Measurements from ENCODE around the gene A2M. TPM values are rescaled to one million over a fixed set of nuclear protein-coding genes. Genes with fewer than 3 reads are reported as not detected.

Gene A2M
- total RNA-seq, 4 donors from 2014 or later: 316 to 600 (median 331) TPM

- TF ChIP-seq CTCF (IDR thresholded peaks at IDR 0.05; ENCODE audit: low read depth): no peak
Observed at GRCh38 chr12:9075138-9075535, 40.6 kb downstream of the A2M start.

GRCh38 chr12:9074484-9075137 is 41.1 kb downstream of the A2M start:
- TF ChIP-seq CTCF (IDR thresholded peaks at IDR 0.05; ENCODE audit: low read depth): no peak

- no peak for TF ChIP-seq CTCF (IDR thresholded peaks at IDR 0.05; ENCODE audit: low read depth)
Observed at GRCh38 chr12:9073076-9073475, 42.6 kb downstream of the A2M start.

- TF ChIP-seq CTCF (IDR thresholded peaks at IDR 0.05; ENCODE audit: low read depth): no peak
Observed at GRCh38 chr12:9072481-9073038, 43.2 kb downstream of the A2M start.

- TF ChIP-seq CTCF (IDR thresholded peaks at IDR 0.05; ENCODE audit: low read depth): no peak
Observed at GRCh38 chr12:9071969-9072368, 43.8 kb downstream of the A2M start.

- no peak for TF ChIP-seq CTCF (IDR thresholded peaks at IDR 0.05; ENCODE audit: low read depth)
Observed at GRCh38 chr12:9071518-9071917, 44.2 kb downstream of the A2M start.

GRCh38 chr12:9070351-9070750 is 45.4 kb downstream of the A2M start:
- TF ChIP-seq CTCF (IDR thresholded peaks at IDR 0.05; ENCODE audit: low read depth): no peak
